ENCODE measurements around the gene REXO4.

- TF ChIP-seq CTCF (IDR thresholded peaks at IDR 0.05; ENCODE audit: poor library complexity) (no peak), EZH2 (IDR thresholded peaks at IDR 0.05; ENCODE audit: borderline replicate concordance) (no peak), EZH2phosphoT487 (IDR thresholded peaks at IDR 0.05; ENCODE audit: low read depth, severe bottlenecking, unreplicated experiment) (no peak)
Observed at GRCh38 chr9:133440874-133441273, 23.1 kb upstream of the REXO4 start.
